ENCODE data around the gene PRR30. TPM values are rescaled to one million over a fixed set of nuclear protein-coding genes. Genes with fewer than 3 reads are reported as not detected.

PRR30 gene
- polyA plus RNA-seq, 2 of the 4 experiments (the other 2 are of a cell fraction) = not detected

- H3K4me3 ChIP-seq = no peak overlapping the region
- no peak overlapping the region for H3K4me2 ChIP-seq
- 24% methylated on average over 1 of the region's 1 CpG for WGBS (ENCODE audit: missing lambda C conversion rate)
- DNase-seq (ENCODE audit: low read depth in 1 of 2, low spot score in 1 of 2) (no peak), ATAC-seq (no peak), FAIRE-seq (no peak)
- CTCF ChIA-PET = interaction anchor here (1.3 kb wide), 1 partner anchor 48 kb away, joined by 3 read pairs; no protein-coding TSS in a partner anchor
- H3K4me1 ChIP-seq = no peaks in the 10 kb centered on the region
- POLR2A ChIA-PET = no interaction called here
- H3K27ac ChIP-seq = no peak overlapping the region
- TF ChIP-seq KDM1A (IDR thresholded peaks at IDR 0.05; ENCODE audit: low read depth) (no peak), JUNB (IDR thresholded peaks at IDR 0.05) (no peak), HOXB13 (CRISPR knock-in tag; IDR thresholded peaks at IDR 0.05; ENCODE audit: low read depth) (no peak), MAZ (IDR thresholded peaks at IDR 0.05; ENCODE audit: borderline replicate concordance, low read depth, low read length) (no peak), CHD2 (IDR thresholded peaks at IDR 0.05; ENCODE audit: low read length, partially characterized antibody) (no peak), BHLHE40 (IDR thresholded peaks at IDR 0.05; ENCODE audit: low read depth, low read length) (no peak)
- H3K9me3 ChIP-seq = peaks cover 3% of the 10 kb centered on the region; the same call in 1 of the 3 replicates
Observed at GRCh38 chr2:27143285-27143684, 4.1 kb upstream of the PRR30 start.

DNA sequence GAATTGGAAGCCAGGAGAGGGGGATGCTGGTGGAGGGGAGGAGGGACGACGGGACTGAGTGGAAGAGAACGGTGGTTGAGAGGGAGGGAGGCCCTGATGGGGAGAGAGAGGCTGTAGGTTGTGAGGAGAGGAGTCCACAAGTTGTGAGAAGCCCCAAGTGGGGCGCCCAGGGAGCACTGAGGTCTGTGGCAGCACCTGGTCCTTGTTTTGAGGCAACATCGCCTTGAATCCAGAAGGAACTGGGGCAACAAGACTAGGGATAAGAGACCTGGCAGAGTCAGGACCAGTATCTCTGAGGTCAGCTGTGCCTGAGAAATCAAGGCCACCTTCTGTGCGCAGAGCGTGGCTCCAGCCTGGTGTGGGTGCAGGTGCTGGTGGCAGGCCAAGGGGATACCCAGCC, 1.1 kb downstream of the PRR30 start:
- H3K9me3 ChIP-seq = no peaks in the 10 kb centered on the region; the same call in 2 of the 3 replicates
- no peak overlapping the region for H3K4me3 ChIP-seq
- FAIRE-seq = no peak
- no peak for ATAC-seq
- no peak overlapping the region for H3K4me2 ChIP-seq
- TF ChIP-seq KDM1A (IDR thresholded peaks at IDR 0.05; ENCODE audit: low read depth) (no peak), POLR2AphosphoS2 (conservative IDR thresholded peaks at IDR 0.05; ENCODE audit: low read length) (no peak), POLR2A (IDR thresholded peaks at IDR 0.05; ENCODE audit: low read length) (no peak), RAD21 (conservative IDR thresholded peaks at IDR 0.05 in 1 of 2, IDR thresholded peaks at IDR 0.05 in 1 of 2) (no peak), ELK1 (IDR thresholded peaks at IDR 0.05; ENCODE audit: low read depth, low read length) (no peak), RFX5 (IDR thresholded peaks at IDR 0.05) (no peak), FOSB (CRISPR knock-in tag; IDR thresholded peaks at IDR 0.05) (no peak), CBX2 (IDR thresholded peaks at IDR 0.05; ENCODE audit: borderline replicate concordance, low read depth) (no peak), FOSL2 (IDR thresholded peaks at IDR 0.05) (no peak), FOSL2 (CRISPR knock-in tag; IDR thresholded peaks at IDR 0.05) (no peak)
- 76% methylated on average over 7 of the region's 7 CpGs for WGBS (ENCODE audit: missing lambda C conversion rate)
- H3K4me1 ChIP-seq = peaks cover 6% of the 10 kb centered on the region
- DNase-seq (ENCODE audit: low read depth in 1 of 2, low spot score in 1 of 2) = no peak
- ChIA-PET CTCF (interaction anchor here (0.7 to 1.0 kb wide), 3 partner anchors 14 to 45 kb away, joined by 3 to 4 read pairs (median 3); no protein-coding TSS in a partner anchor), POLR2A (no interaction called here)
- no peak overlapping the region for H3K27ac ChIP-seq

DNA sequence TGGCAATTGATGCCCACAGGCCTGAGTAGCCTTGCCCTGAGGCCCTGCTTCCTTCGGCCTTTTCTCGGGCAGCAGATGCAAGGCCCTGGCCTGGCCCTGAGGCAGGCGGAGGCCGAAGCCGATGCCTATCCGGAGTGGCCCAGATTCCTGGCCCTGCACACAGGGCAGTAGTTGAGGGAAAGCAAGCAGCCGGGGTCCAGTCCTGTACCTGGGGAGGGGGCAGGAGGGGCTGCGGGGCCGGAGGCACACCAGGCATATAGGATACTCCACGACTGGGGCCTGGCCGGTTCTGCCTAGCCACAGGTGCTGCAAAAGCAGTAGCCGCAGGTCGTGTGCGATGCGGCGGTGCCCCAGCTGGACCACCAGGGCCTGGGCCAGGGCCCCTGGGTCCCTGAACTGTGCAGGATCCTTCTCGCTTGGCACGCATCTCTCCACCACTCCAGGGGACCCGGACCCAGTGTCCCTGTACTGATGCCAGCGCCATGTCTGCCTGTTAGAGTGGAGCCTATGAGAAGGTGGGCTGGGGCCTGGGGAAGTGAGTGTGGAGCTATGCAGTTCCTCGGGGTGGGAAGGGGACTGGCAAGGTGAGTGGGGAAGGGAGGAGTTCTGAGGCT, 1.8 kb downstream of the PRR30 start:
- FAIRE-seq (no peak), DNase-seq (ENCODE audit: low read depth in 1 of 2, low spot score in 1 of 2) (no peak), ATAC-seq (no peak)
- peaks cover 11% of the 10 kb centered on the region for H3K4me1 ChIP-seq
- 82% methylated on average over 20 of the region's 21 CpGs for WGBS (ENCODE audit: missing lambda C conversion rate)
- no peak overlapping the region for H3K4me3 ChIP-seq
- H3K4me2 ChIP-seq = no peak overlapping the region
- no peaks in the 10 kb centered on the region for H3K9me3 ChIP-seq
- ChIA-PET POLR2A (no interaction called here), CTCF (interaction anchor here (0.7 to 1.5 kb wide), 4 partner anchors 15 to 44 kb away, joined by 3 to 5 read pairs (median 4); no protein-coding TSS in a partner anchor)
- TF ChIP-seq CEBPB (IDR thresholded peaks at IDR 0.05) = no peak
- no peak for TF ChIP-seq RARB (CRISPR knock-in tag; IDR thresholded peaks at IDR 0.05)
- TF ChIP-seq CHD2 (IDR thresholded peaks at IDR 0.05; ENCODE audit: low read length, partially characterized antibody) = no peak
- TF ChIP-seq, protein P1, sequence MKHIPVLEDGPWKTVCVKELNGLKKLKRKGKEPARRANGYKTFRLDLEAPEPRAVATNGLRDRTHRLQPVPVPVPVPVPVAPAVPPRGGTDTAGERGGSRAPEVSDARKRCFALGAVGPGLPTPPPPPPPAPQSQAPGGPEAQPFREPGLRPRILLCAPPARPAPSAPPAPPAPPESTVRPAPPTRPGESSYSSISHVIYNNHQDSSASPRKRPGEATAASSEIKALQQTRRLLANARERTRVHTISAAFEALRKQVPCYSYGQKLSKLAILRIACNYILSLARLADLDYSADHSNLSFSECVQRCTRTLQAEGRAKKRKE (CRISPR knock-in tag; IDR thresholded peaks at IDR 0.05; ENCODE audit: low read depth) = no peak
- no peak for TF ChIP-seq HOXA7 (CRISPR knock-in tag; IDR thresholded peaks at IDR 0.05)
- no peak for TF ChIP-seq EP300 (IDR thresholded peaks at IDR 0.05)
- TF ChIP-seq, protein P2, sequence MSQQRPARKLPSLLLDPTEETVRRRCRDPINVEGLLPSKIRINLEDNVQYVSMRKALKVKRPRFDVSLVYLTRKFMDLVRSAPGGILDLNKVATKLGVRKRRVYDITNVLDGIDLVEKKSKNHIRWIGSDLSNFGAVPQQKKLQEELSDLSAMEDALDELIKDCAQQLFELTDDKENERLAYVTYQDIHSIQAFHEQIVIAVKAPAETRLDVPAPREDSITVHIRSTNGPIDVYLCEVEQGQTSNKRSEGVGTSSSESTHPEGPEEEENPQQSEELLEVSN (IDR thresholded peaks at IDR 0.05; ENCODE audit: borderline replicate concordance, low read depth) = no peak
- TF ChIP-seq ZC3H11A (IDR thresholded peaks at IDR 0.05) = no peak
- no peak for TF ChIP-seq HOXB13 (CRISPR knock-in tag; IDR thresholded peaks at IDR 0.05; ENCODE audit: low read depth)
- no peak for TF ChIP-seq CBX2 (IDR thresholded peaks at IDR 0.05; ENCODE audit: borderline replicate concordance, low read depth)
- TF ChIP-seq SREBF2 (IDR thresholded peaks at IDR 0.05) = no peak
- TF ChIP-seq FOSB (CRISPR knock-in tag; IDR thresholded peaks at IDR 0.05) = no peak
- TF ChIP-seq, protein P3, sequence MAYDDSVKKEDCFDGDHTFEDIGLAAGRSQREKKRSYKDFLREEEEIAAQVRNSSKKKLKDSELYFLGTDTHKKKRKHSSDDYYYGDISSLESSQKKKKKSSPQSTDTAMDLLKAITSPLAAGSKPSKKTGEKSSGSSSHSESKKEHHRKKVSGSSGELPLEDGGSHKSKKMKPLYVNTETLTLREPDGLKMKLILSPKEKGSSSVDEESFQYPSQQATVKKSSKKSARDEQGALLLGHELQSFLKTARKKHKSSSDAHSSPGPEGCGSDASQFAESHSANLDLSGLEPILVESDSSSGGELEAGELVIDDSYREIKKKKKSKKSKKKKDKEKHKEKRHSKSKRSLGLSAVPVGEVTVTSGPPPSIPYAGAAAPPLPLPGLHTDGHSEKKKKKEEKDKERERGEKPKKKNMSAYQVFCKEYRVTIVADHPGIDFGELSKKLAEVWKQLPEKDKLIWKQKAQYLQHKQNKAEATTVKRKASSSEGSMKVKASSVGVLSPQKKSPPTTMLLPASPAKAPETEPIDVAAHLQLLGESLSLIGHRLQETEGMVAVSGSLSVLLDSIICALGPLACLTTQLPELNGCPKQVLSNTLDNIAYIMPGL (CRISPR knock-in tag; IDR thresholded peaks at IDR 0.05; ENCODE audit: borderline replicate concordance) = no peak
- no peak for TF ChIP-seq NFE2L2 (conservative IDR thresholded peaks at IDR 0.05; ENCODE audit: low read length)
- no peak for TF ChIP-seq HOXB5 (CRISPR knock-in tag; IDR thresholded peaks at IDR 0.05)
- no peak for TF ChIP-seq MAX (IDR thresholded peaks at IDR 0.05)
- no peak for TF ChIP-seq PHF8 (IDR thresholded peaks at IDR 0.05; ENCODE audit: borderline replicate concordance, low read depth)
- no peak for TF ChIP-seq MAFK (IDR thresholded peaks at IDR 0.05; ENCODE audit: partially characterized antibody)
- no peak overlapping the region for H3K27ac ChIP-seq
